Lower leg skin (tissue), 4 donors: ENCODE results near the gene AGAP6. TPM values are rescaled to one million over a fixed set of nuclear protein-coding genes. Genes with fewer than 3 reads are reported as not detected.
"Not testable (repeated sequence)": the region's sequence is repeated elsewhere in the genome, so short reads cannot be mapped to it uniquely, and the experiment has no call there.

ENCODE experiments used
- DNase-seq, 2 donors: peaks; one replicate each; pipeline ENCODE4 v3.0.0-alpha.2; 2019; ENCODE audit warnings: low spot score in 2 of 2
- H3K4me3 ChIP-seq: fragments of 200-600 bp; sonication (generic); 2 replicates; pipeline ENCODE4 v1.5.1; 2017; ENCODE audit warnings: mild to moderate bottlenecking, low read depth; ENCODE audit not compliant: poor library complexity, severe bottlenecking
- POLR2A ChIP-seq, 2 donors: fragments of 450-650 bp; IDR thresholded peaks; one replicate each; pipeline ENCODE4 v1.6.1; 2016 to 2017; ENCODE audit warnings: antibody characterized with exemption in 2 of 2, mild to moderate bottlenecking in 1 of 2, moderate library complexity in 1 of 2
- WGBS, 2 donors: methylation state at CpG; one replicate each; pipeline ENCODE4 v1.1.5; 2018; 5-methylcytosine and 5-hydroxymethylcytosine counted together
- intact Hi-C: fragments of 100-400 bp; cut with DNase I; formaldehyde crosslinking; loops from one replicate; pipeline ENCODE4 v1.15.0; 2023; ENCODE audit warnings: low total_unique reads
- total RNA-seq, 4 donors: library from RNA; depleted of rRNA; stranded (reverse); fragments of >200 nt; gene quantifications; one replicate each; pipeline ENCODE4 v1.1.0, GENCODE V29; 2016
- TF ChIP-seq, protein P1 (sequence below), 3 donors: fragments of 450-650 bp; IDR thresholded peaks; one replicate each; pipeline ENCODE4 v1.5.1; 2016; ENCODE audit warnings: antibody characterized with exemption in 3 of 3, mild to moderate bottlenecking in 3 of 3, moderate library complexity in 2 of 3

Gene AGAP6
- total RNA-seq, 4 donors from 2014 or later: 7.7 to 20.6 (median 9.3) TPM

DNA sequence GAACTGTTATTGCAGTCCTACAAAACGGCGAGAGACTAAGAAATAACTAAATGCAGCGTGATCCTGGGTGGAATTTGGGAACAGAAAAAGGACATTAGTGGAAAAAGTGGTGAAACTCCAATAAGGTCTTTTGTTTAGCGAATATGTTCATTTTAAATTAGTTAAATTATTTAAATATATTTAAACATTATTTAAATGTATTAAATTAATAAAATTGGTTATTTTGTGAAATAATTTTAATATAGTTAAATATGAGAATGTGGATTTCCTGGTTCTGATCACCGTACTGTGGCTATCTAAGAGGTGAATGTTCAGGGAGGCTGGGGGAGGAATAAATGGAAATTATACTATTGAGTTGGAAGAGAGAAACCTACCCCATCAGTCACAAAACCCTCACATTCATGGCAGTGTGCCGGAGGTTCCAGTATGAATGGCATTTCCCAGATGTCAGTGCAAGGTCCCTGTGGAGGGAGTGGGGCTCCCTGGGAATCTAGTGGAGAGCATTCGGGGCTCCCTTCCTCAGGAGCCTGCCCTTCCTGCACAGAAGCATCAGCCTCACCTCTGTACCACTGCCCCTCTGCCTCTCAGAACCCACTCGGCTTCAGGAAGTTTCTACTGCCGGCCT lies 27.5 kb downstream of the AGAP6 start:
- DNase-seq, intact Hi-C loops, H3K4me3 ChIP-seq: not testable (repeated sequence)
- WGBS, 2 donors: 60 to 64% methylated on average over 9 of the region's 9 CpGs

DNA sequence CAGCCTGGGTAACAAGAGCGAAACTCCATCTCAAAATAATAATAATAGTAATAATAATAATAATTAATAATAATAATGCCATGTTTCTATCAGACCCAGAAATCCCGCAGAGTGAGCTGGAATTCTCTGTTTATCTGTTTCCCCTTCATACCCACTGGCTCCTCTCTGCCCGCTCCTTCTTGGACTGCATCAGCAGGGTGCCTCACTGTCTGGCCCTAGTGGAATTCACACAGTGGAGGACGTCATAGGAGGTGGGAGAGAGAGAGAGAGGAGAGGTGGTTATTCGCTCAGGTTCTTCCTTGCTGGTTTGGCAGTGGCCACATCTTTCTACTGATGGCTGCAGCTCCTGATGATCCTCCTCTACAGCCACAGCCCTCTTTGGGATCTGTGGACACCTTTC lies 28.7 kb downstream of the AGAP6 start:
- DNase-seq, intact Hi-C loops, H3K4me3 ChIP-seq: not testable (repeated sequence)
- 76 to 84% methylated on average over 5 of the region's 5 CpGs for WGBS, 2 donors

DNA sequence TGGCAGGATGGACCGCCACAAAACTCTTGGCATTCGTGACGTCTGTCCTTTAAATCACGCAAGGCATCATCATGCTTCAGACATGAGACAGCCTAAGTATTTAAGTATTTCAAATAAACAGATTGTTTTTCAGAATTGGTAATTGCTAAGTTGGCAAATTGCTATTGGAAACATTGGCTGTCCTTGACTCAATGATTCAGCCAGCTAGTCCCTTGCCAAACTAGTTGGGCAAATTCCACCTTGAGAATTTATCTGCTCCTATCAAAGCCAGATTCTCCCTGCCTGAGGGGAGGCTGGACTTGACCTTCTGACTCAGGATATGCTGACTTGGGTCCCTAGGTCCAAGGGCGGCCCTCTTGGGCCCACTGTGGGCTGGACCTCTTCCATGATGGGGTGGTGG lies 29.4 kb downstream of the AGAP6 start:
- DNase-seq, H3K4me3 ChIP-seq, intact Hi-C loops: not testable (repeated sequence)
- WGBS, 2 donors: 57 to 66% methylated on average over 4 to 5 of the region's 5 CpGs

DNA sequence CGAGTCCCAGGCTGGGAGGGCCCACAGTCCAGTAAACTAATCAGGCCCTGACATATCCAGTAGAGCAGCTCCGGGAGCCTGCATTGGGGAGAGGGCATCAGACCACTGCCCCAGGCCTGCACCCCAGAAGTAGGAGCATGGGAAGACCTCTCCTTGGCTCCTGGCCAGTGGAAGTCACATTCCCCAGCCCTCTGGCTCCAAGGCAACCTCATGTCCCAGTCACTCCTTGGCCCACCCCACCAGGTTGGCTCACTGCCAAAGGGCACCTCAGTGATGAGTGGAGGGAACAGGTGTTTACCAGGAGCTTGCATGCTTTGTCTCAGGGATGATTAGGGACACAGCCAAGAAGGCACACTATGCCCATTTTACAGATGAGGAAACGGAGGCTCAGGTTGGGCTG lies 31.1 kb downstream of the AGAP6 start:
- H3K4me3 ChIP-seq, DNase-seq, intact Hi-C loops: not testable (repeated sequence)
- WGBS, 2 donors: 86 to 97% methylated on average over 2 of the region's 3 CpGs

DNA sequence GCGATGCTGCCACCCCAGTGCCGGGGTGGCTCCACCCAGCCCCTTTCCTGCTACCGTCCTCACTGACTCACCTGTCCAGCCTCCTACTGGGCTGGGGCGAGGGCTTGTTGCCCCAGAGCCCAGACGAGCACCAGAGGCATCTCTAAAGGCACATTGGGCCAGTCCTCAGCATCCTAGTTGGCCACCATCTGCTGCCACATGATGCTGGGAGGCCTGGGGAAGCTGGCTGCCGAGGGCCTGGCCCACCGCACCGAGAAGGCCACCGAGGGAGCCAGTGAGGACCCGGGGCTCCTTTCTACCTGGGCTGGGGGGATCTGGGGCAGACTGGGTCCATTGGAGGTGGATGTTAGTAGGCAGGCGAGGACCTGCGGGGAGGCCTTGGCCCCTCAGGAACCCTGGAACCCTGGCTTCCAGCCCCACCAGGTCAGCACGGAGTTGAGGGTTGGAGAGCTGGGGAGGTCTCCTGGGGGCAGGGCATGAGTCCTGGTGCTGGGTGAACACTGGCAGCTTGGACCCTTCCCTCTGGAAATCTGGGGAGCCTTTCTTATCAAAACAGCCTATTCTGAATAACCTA lies 32.3 kb downstream of the AGAP6 start:
- 85 to 92% methylated on average over 10 to 11 of the region's 13 CpGs for WGBS, 2 donors
- intact Hi-C loops, H3K4me3 ChIP-seq, DNase-seq: not testable (repeated sequence)

DNA sequence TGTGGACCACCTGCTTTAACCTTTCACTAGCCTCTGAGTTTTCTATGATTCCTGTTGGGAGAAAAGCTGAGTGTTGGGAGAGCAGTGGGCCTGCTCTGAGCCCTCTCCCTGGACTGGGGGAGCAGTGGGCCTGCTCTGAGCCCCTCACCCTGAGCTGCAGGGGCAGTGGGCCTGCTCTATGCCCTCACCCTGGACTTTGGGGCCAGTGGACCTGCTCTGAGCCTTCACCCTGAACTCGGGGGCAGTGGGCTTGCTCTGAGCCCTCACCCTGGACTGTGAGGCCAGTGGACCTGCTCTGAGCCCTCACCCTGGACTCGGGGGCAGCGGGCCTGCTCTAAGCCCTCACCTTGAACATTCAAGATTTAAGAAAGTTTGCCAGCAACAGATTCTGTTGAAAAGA lies 33.4 kb downstream of the AGAP6 start:
- WGBS, 2 donors: 91 to 95% methylated on average over 3 of the region's 3 CpGs
- no peak for TF ChIP-seq POLR2A (IDR thresholded peaks at IDR 0.05)
- TF ChIP-seq, protein P1, sequence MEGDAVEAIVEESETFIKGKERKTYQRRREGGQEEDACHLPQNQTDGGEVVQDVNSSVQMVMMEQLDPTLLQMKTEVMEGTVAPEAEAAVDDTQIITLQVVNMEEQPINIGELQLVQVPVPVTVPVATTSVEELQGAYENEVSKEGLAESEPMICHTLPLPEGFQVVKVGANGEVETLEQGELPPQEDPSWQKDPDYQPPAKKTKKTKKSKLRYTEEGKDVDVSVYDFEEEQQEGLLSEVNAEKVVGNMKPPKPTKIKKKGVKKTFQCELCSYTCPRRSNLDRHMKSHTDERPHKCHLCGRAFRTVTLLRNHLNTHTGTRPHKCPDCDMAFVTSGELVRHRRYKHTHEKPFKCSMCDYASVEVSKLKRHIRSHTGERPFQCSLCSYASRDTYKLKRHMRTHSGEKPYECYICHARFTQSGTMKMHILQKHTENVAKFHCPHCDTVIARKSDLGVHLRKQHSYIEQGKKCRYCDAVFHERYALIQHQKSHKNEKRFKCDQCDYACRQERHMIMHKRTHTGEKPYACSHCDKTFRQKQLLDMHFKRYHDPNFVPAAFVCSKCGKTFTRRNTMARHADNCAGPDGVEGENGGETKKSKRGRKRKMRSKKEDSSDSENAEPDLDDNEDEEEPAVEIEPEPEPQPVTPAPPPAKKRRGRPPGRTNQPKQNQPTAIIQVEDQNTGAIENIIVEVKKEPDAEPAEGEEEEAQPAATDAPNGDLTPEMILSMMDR (IDR thresholded peaks at IDR 0.05): no peak
- DNase-seq: no peak
- intact Hi-C loops: no loop called here
- no peak overlapping the region for H3K4me3 ChIP-seq

DNA sequence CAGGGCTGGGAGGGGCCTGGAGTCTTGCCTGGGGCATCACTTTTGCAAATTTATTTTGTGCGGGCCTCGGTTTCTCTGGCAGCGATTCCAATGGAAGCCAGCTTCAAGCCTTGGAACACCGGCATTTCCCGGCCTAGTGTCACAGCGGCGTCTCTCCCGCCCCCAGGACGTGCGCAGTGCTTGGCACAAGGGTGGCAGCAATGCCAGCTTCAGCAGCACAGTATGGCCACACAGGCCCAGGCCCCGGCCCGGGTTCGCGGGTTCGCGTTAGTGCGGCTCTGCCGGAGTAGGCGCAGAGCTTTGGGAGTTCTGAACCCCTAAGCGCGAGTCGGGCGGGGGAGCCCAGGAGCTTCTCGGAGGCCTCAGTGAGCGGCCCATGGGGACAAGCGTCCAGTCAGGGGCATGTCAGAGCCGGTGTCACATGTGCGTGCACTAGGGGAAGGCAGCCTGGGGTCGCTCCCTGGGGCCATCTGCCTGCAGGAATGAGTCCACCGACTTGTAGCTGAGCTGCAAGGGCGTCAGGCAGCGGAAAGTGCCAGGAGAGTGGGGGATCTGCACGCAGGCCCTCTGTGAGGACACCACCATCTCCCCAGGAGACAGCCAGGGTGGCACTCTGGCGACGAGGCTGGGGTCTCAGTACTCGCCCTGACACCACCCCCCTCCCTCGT lies 36.6 kb downstream of the AGAP6 start:
- WGBS, 2 donors: 37 to 62% methylated on average over 17 to 21 of the region's 37 CpGs
- intact Hi-C loops, DNase-seq, H3K4me3 ChIP-seq: not testable (repeated sequence)

DNA sequence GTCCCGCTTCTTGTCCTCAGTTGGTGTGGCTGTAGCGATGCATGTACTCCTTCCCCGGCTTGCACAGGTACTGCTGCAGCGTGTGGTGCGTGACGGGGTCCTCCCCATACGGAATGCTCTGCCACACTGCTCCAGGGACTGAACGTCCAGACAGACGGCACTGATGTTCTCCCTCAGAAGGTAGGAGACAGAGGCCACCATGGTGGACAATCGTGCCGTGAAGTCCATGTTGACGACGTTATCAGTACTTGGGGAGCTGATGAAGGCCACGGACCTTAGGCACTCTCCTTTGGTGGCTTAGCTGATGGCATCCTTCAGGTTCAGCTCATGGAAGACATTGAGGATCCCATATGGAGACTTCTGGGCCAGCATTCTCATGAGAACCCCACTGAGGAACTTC lies 37.4 kb downstream of the AGAP6 start:
- no peak for DNase-seq
- intact Hi-C loops: no loop called here
- WGBS, 2 donors: 91% methylated on average over 14 of the region's 14 CpGs
- no peak overlapping the region for H3K4me3 ChIP-seq
- TF ChIP-seq, protein P1 (IDR thresholded peaks at IDR 0.05): no peak
- no peak for TF ChIP-seq POLR2A (IDR thresholded peaks at IDR 0.05)

DNA sequence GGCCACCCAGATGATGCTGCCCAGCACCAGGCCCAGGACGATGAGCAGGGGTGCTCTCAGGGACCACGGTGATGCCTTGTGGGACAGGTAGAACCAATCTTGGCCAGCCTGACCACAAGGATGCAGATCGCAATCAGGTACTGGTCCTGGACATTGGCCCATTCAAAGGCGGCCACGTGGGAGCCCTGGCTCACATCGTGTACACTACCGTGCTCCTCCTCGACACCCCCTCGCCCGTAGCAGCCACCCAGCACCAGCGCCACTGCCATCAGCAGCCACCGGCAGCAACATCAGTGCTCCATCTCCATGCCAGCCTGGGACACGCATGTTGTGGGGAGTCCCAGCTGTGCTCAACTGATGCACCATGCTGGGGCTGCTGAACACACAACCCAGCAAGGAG lies 39.0 kb downstream of the AGAP6 start:
- intact Hi-C loops: no loop called here
- TF ChIP-seq, protein P1 (IDR thresholded peaks at IDR 0.05): no peak
- TF ChIP-seq POLR2A (IDR thresholded peaks at IDR 0.05): no peak
- no peak for DNase-seq
- 95 to 97% methylated on average over 12 to 13 of the region's 13 CpGs for WGBS, 2 donors
- H3K4me3 ChIP-seq: no peak overlapping the region
